Karpas-422 (cell line): ENCODE results near the gene CTCF. TPM values are rescaled to one million over a fixed set of nuclear protein-coding genes. Genes with fewer than 3 reads are reported as not detected.

Experiments used
- DNase-seq: peaks from one replicate; pipeline ENCODE4 v3.0.0-alpha.2; 2015
- H2AFZ ChIP-seq: fragments of 200-600 bp; sonication (generic); 2 replicates; pipeline ENCODE4 v1.6.1; 2014; ENCODE audit warnings: antibody characterized with exemption, low read length, mixed read lengths
- H3K27ac ChIP-seq: fragments of 200-600 bp; sonication (generic); 2 replicates; pipeline ENCODE4 v1.5.1; 2014; ENCODE audit warnings: mild to moderate bottlenecking, low read length, moderate library complexity
- H3K27me3 ChIP-seq: fragments of 200-600 bp; sonication (generic); 2 replicates; pipeline ENCODE4 v1.6.1; 2014; ENCODE audit warnings: low read length, mixed read lengths
- H3K36me3 ChIP-seq: fragments of 200-600 bp; sonication (generic); 2 replicates; pipeline ENCODE4 v1.6.1; 2014; ENCODE audit warnings: low read length, mixed read lengths; ENCODE audit not compliant: insufficient read depth
- H3K4me1 ChIP-seq: fragments of 200-600 bp; sonication (generic); 2 replicates; pipeline ENCODE4 v1.6.1; 2014; ENCODE audit warnings: mild to moderate bottlenecking, low read length, mixed read lengths
- H3K4me2 ChIP-seq: fragments of 200-600 bp; sonication (generic); 2 replicates; pipeline ENCODE4 v1.6.1; 2014; ENCODE audit warnings: low read length, low read depth, mild to moderate bottlenecking; ENCODE audit not compliant: poor library complexity, severe bottlenecking
- H3K4me3 ChIP-seq: fragments of 200-600 bp; sonication (generic); 2 replicates; pipeline ENCODE4 v1.5.1; 2014; ENCODE audit warnings: mild to moderate bottlenecking, antibody characterized with exemption, low read length, mixed read lengths
- H3K79me2 ChIP-seq: fragments of 200-600 bp; sonication (generic); 2 replicates; pipeline ENCODE4 v1.6.1; 2014; ENCODE audit warnings: mild to moderate bottlenecking, low read length, mixed read lengths
- H3K9ac ChIP-seq: fragments of 200-600 bp; sonication (generic); 2 replicates; pipeline ENCODE4 v1.6.0; 2014; ENCODE audit warnings: low read length
- H3K9me2 ChIP-seq: fragments of 200-600 bp; sonication (generic), shearing (Covaris generic); replicated peaks from 2 replicates; pipeline ENCODE4 v1.6.0; 2014; ENCODE audit warnings: mild to moderate bottlenecking, low read length, moderate library complexity; ENCODE audit not compliant: insufficient read depth
- H3K9me3 ChIP-seq: fragments of 300-700, 200-600 bp; sonication (generic); 2 replicates; pipeline ENCODE4 v1.6.1; 2014; ENCODE audit warnings: low read length, mixed read lengths
- H4K20me1 ChIP-seq: fragments of 200-600 bp; sonication (generic); 2 replicates; pipeline ENCODE4 v1.6.1; 2014; ENCODE audit warnings: mild to moderate bottlenecking, antibody characterized with exemption, low read length, low read depth; ENCODE audit not compliant: insufficient read depth
- small RNA-seq: library from RNA; depleted of rRNA; stranded (forward); fragments of <200 nt; gene quantifications from one replicate; pipeline ENCODE3, GENCODE V24; 2014
- total RNA-seq: library from RNA; depleted of rRNA; stranded (reverse); fragments of >200 nt; shearing (Covaris generic); gene quantifications from 2 replicates; pipeline ENCODE4 v1.2.3, GENCODE V29; 2014; ENCODE audit warnings: low replicate concordance; rRNA removed

The CTCF gene
- total RNA-seq, 1 experiment from 2014 or later: 29.5 TPM

DNA sequence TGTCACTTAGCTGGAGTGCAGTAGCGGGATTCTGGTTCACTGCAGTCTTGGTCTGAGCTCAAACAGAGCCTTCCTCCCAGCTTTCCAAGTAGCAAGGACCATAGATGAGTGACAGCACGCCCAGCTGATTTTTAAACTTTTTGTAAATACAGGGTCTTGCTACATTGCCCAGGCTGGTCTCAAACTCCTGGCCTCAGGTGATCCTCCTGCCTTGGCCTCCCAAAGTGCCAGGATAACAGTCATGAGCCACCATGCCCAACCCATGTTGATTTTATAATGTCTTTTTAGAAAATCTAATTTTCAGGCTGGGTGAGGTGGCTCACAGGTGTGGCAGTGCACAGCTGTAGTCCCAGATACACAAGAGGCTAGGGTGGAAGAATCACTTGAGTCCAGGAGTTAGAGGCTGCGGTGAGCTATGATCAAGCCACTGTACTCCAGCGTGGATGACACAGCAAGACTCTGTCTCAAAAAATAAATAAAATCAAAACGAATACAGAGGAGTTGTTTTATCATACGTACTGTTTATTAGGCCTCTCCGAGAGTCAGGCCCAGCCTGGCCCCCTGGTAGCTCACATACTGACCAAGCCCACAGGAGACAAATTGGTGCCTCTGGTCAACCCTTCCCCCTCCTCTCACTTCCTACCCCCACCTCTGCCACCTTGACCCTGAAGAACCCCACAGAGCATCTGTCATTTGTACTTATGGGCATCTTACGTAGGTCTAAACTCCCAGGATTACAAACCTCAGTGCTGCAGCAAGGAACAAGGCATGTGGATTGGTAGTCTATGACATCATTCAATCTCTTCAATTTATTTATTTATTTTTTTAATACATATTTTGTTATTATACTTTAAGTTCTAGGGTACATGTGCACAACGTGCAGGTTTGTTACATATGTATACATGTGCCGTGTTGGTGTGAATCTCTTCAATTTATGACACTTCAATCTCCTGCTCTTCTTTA, 117.9 kb downstream of the CTCF start:
- Histone ChIP-seq H3K9ac (no peak overlapping the region), H3K36me3 (peaks cover 22% of the 10 kb centered on the region), H4K20me1 (peaks cover 5% of the 10 kb centered on the region; the same call in 1 of the 2 replicates), H3K27me3 (no peaks in the 10 kb centered on the region), H3K79me2 (peaks cover 47% of the 10 kb centered on the region), H3K27ac (no peak overlapping the region), H3K9me2 (no peaks in the 10 kb centered on the region), H3K4me3 (no peak overlapping the region), H3K4me1 (peaks cover 5% of the 10 kb centered on the region), H3K4me2 (no peak overlapping the region), H2AFZ (no peak overlapping the region), H3K9me3 (no peaks in the 10 kb centered on the region)
- no peak for DNase-seq

GRCh38 chr16:67683767-67684166, 121.4 kb downstream of the CTCF start:
- peaks cover 24% of the 10 kb centered on the region for H3K36me3 ChIP-seq
- H3K27me3 ChIP-seq: no peaks in the 10 kb centered on the region
- H4K20me1 ChIP-seq: peaks cover 10% of the 10 kb centered on the region; the same call in 1 of the 2 replicates
- DNase-seq: no peak
- H3K79me2 ChIP-seq: peaks cover 71% of the 10 kb centered on the region
- no peak overlapping the region for H3K9ac ChIP-seq
- H3K27ac ChIP-seq: no peak overlapping the region
- H3K9me3 ChIP-seq: no peaks in the 10 kb centered on the region
- no peak overlapping the region for H2AFZ ChIP-seq
- no peak overlapping the region for H3K4me2 ChIP-seq
- no peak overlapping the region for H3K4me3 ChIP-seq
- H3K4me1 ChIP-seq: peaks cover 30% of the 10 kb centered on the region
- H3K9me2 ChIP-seq: no peaks in the 10 kb centered on the region

DNA sequence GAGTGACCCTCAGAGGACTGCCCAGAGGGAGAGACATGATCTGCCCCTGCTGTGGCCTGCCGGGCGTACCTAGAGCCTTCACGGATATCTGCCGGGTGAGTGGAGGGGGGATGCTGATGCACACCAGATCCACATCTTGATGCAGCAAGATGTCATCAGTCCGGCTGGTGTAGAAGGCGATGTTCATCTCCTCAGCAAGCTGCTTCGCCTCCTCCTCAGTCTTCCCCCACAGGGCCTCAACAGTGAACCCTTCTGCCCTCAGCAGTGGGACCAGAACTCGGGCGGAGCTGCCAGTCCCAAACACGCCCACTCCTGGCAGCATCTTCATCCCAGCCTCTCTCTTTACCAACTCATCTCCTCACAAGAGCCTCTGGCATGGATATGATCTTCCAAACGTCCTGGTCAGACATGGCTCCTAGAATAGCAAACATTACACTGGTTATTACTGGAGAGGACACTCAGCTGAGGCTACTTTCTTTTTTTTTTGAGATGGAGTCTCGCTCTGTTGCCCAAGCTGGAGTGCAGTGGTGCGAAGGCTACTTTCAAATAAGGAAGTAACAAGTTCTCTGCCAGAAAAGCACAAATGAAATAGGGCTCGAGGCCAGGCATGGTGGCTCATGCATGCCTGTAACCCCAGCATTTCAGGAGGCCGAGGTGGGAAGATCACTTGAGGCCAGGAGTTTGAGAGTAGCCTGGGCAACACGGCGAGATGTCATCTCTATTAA, 123.2 kb downstream of the CTCF start:
- peaks cover 27% of the 10 kb centered on the region for H3K36me3 ChIP-seq
- H3K27me3 ChIP-seq: no peaks in the 10 kb centered on the region
- peaks cover 10% of the 10 kb centered on the region; the same call in 1 of the 2 replicates for H4K20me1 ChIP-seq
- DNase-seq: peak; percentile 85
- no peak overlapping the region for H3K4me3 ChIP-seq
- no peaks in the 10 kb centered on the region for H3K9me3 ChIP-seq
- H3K9ac ChIP-seq: no peak overlapping the region; the same call in 1 of the 2 replicates
- H3K4me2 ChIP-seq: peak overlapping the region; percentile 38
- no peaks in the 10 kb centered on the region for H3K9me2 ChIP-seq
- H3K79me2 ChIP-seq: peaks cover 81% of the 10 kb centered on the region
- H2AFZ ChIP-seq: no peak overlapping the region
- peak overlapping the region; percentile 86 for H3K27ac ChIP-seq
- H3K4me1 ChIP-seq: peaks cover 30% of the 10 kb centered on the region

Small RNAs within 50 kb of the gene (small RNA-seq; reads per million reads assigned to genes)
- gene AC027682.3: not detected

Other genes starting within 250 kb of the CTCF start
- gene KCTD19, start 235.8 kb upstream of the CTCF start, total RNA-seq: not detected in 2 replicates
- gene LRRC36, start 235.7 kb upstream of the CTCF start, total RNA-seq: not detected in 2 replicates
- gene TPPP3, start 169.0 kb upstream of the CTCF start, total RNA-seq: not detected in 2 replicates
- 0.11 TPM in 1 of 2 replicates, not detected in the other for gene ZDHHC1, start 146.0 kb upstream of the CTCF start, total RNA-seq
- not detected in 2 replicates for gene HSD11B2, start 131.4 kb upstream of the CTCF start, total RNA-seq
- gene ATP6V0D1, start 81.4 kb upstream of the CTCF start, total RNA-seq: 63.8 and 83.4 TPM in 2 replicates
- gene AGRP, start 79.0 kb upstream of the CTCF start, total RNA-seq: not detected in 2 replicates
- gene RIPOR1, start 33.7 kb upstream of the CTCF start, total RNA-seq: 1.3 and 2.9 TPM in 2 replicates
- 18.6 and 60.6 TPM in 2 replicates for gene CARMIL2, start 82.6 kb downstream of the CTCF start, total RNA-seq
- gene ACD, start 97.7 kb downstream of the CTCF start, total RNA-seq: 19.1 and 50.4 TPM in 2 replicates
- gene PARD6A, start 98.4 kb downstream of the CTCF start, total RNA-seq: 13.6 and 16.3 TPM in 2 replicates
- gene ENKD1, start 104.2 kb downstream of the CTCF start, total RNA-seq: 8.4 and 26.8 TPM in 2 replicates
- gene C16orf86, start 104.3 kb downstream of the CTCF start, total RNA-seq: 13.8 and 18.4 TPM in 2 replicates
- gene GFOD2, start 156.8 kb downstream of the CTCF start, total RNA-seq: 12.9 and 34.8 TPM in 2 replicates
- gene RANBP10, start 244.0 kb downstream of the CTCF start, total RNA-seq: 9.3 and 10.7 TPM in 2 replicates
- gene TSNAXIP1, start 244.4 kb downstream of the CTCF start, total RNA-seq: 0.52 and 1.1 TPM in 2 replicates